IPS DF 6.9 (cell line): ENCODE results near the gene NFKBIE.

Source experiments
- DNase-seq: peaks from one replicate; pipeline ENCODE4 v3.0.0-alpha.2; 2013; ENCODE audit warnings: low read depth, low spot score
- H3K27ac ChIP-seq: one replicate; pipeline ENCODE4 v1.5.1; 2013; ENCODE audit warnings: low read length, control low read depth
- H3K27me3 ChIP-seq: 2 replicates; pipeline ENCODE4 v1.6.1; 2013; ENCODE audit warnings: mild to moderate bottlenecking, low read length; ENCODE audit not compliant: control insufficient read depth, insufficient read depth
- H3K36me3 ChIP-seq: 2 replicates; pipeline ENCODE4 v1.6.1; 2013; ENCODE audit warnings: low read length; ENCODE audit not compliant: control insufficient read depth, insufficient read depth
- H3K4me1 ChIP-seq: 2 replicates; pipeline ENCODE4 v1.6.1; 2013; ENCODE audit warnings: low read length; ENCODE audit not compliant: control insufficient read depth, insufficient read depth
- H3K4me3 ChIP-seq: 2 replicates; pipeline ENCODE4 v1.5.1; 2013; ENCODE audit warnings: mild to moderate bottlenecking, low read length
- H3K9me3 ChIP-seq: 2 replicates; pipeline ENCODE4 v1.6.1; 2013; ENCODE audit warnings: low read length, inconsistent platforms; ENCODE audit not compliant: control insufficient read depth, insufficient read depth
- WGBS: extraction: QIAGEN DNeasy Blood & Tissue Kit; methylation state at CpG from one replicate; pipeline ENCODE4 v1.1.7; 2013; ENCODE audit warnings: mixed read lengths, missing lambda C conversion rate; ENCODE audit not compliant: insufficient read length, insufficient coverage; 5-methylcytosine and 5-hydroxymethylcytosine counted together

NFKBIE gene

DNA sequence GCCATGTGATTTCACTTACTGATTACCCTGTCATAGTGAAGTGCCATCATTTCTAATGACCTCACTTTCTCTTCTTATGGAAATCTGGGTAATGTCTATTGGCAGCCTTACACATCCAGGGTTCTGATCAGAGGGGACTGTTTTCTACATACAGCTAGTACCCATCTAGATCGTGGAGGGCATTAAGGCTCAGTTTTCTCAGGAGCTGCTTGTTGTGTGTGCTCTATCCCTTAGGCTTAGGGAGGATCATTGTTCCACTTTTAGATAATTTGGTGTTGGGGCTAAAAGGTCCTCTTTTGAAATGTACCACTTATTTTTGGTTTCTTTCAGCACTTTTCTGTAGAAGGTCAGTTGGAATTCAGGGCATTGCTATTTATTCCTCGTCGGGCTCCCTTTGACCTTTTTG, 14.6 kb downstream of the NFKBIE start:
- H3K36me3 ChIP-seq = peaks cover 59% of the 10 kb centered on the region
- H3K27ac ChIP-seq = no peak overlapping the region
- no peak overlapping the region for H3K4me3 ChIP-seq
- DNase-seq = no peak
- no CpG with 5 or more reads among the region's 3 CpGs for WGBS
- H3K9me3 ChIP-seq = no peaks in the 10 kb centered on the region
- H3K27me3 ChIP-seq = no peaks in the 10 kb centered on the region
- H3K4me1 ChIP-seq = no peaks in the 10 kb centered on the region

DNA sequence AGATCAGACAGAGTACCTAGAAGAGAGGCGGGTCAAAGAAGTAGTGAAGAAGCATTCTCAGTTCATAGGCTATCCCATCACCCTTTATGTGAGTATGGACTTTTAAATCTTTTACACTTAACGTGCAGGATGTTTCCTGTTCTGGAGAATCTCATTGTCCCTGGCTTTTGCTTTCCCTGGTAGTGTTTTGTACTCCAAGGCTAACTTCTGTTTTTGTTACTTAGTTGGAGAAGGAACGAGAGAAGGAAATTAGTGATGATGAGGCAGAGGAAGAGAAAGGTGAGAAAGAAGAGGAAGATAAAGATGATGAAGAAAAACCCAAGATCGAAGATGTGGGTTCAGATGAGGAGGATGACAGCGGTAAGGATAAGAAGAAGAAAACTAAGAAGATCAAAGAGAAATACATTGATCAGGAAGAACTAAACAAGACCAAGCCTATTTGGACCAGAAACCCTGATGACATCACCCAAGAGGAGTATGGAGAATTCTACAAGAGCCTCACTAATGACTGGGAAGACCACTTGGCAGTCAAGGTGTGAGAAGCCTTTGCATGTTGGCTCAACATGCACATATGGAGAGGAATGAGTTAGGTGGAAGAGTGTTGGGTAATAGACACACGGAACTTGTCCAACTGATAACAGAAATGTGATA, 15.2 kb downstream of the NFKBIE start:
- Histone ChIP-seq H3K27ac (no peak overlapping the region), H3K36me3 (peaks cover 58% of the 10 kb centered on the region), H3K4me3 (no peak overlapping the region)

GRCh38 chr6:44249082-44249748, 16.1 kb downstream of the NFKBIE start:
- no peaks in the 10 kb centered on the region; the same call in 1 of the 2 replicates for H3K4me1 ChIP-seq
- peaks cover 48% of the 10 kb centered on the region for H3K36me3 ChIP-seq
- no peak overlapping the region for H3K4me3 ChIP-seq
- H3K27me3 ChIP-seq = no peaks in the 10 kb centered on the region
- H3K9me3 ChIP-seq = no peaks in the 10 kb centered on the region
- no CpG with 5 or more reads among the region's 9 CpGs for WGBS
- DNase-seq = no peak
- no peak overlapping the region for H3K27ac ChIP-seq

More for the DNA sequence above, 15.2 kb downstream of the NFKBIE start:
- Histone ChIP-seq H3K9me3 (no peaks in the 10 kb centered on the region), H3K4me1 (no peaks in the 10 kb centered on the region), H3K27me3 (no peaks in the 10 kb centered on the region)
- no peak for DNase-seq
- WGBS = 100% methylated on average over 2 of the region's 6 CpGs

DNA sequence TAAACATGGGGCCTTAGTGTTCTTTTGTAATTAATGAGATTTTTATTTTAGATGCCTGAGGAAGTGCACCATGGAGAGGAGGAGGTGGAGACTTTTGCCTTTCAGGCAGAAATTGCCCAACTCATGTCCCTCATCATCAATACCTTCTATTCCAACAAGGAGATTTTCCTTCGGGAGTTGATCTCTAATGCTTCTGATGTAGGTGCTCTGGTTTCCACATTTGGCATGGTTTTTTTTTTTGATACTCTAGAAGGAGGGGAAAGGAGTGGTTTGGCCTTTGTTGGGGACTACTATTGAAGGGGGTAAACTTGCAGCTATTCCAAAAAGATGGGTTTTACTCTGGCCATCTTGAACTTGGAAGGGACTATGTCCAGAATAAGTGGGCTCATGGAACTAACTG, 16.8 kb downstream of the NFKBIE start:
- no peaks in the 10 kb centered on the region; the same call in 1 of the 2 replicates for H3K4me1 ChIP-seq
- peaks cover 43% of the 10 kb centered on the region for H3K36me3 ChIP-seq
- H3K9me3 ChIP-seq = no peaks in the 10 kb centered on the region
- peak overlapping the region; percentile 79; the same call in 1 of the 2 replicates for H3K4me3 ChIP-seq
- WGBS = no CpG with 5 or more reads among the region's 1 CpG
- H3K27me3 ChIP-seq = no peaks in the 10 kb centered on the region
- no peak for DNase-seq
- no peak overlapping the region for H3K27ac ChIP-seq

GRCh38 chr6:44247338-44248302, 17.7 kb downstream of the NFKBIE start:
- Histone ChIP-seq H3K4me1 (no peaks in the 10 kb centered on the region; the same call in 1 of the 2 replicates), H3K36me3 (peaks cover 33% of the 10 kb centered on the region), H3K4me3 (peak overlapping the region; percentile 79), H3K27me3 (no peaks in the 10 kb centered on the region), H3K9me3 (no peaks in the 10 kb centered on the region), H3K27ac (no peak overlapping the region)
- whole genome bisulfite sequencing = no CpG with 5 or more reads among the region's 52 CpGs
- no peak for DNase-seq

DNA sequence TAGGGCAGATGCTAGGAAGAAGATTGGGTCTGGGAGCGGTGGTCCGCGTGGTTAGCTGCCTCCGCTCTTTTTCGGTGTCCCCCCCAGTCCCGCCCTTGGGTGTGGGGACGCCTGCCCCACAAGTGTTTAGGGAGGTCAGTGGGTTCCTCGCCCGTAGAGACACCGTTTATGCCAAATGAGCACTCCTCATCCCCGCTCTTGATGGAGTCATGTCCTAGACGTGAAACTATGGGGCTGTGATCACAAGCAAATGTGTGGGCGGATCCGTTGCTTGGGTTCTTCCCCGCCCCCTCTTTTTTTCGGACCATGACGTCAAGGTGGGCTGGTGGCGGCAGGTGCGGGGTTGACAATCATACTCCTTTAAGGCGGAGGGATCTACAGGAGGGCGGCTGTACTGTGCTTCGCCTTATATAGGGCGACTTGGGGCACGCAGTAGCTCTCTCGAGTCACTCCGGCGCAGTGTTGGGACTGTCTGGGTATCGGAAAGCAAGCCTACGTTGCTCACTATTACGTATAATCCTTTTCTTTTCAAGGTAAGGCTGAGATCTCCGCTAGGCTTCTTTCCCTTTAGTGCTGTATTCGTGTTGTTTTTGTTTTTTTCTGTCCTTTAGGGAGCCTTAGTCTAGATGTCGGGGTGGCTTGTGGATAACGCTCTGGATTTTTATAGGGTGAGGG, 18.6 kb downstream of the NFKBIE start, which contains the start of gene HSP90AB1:
Gene HSP90AB1 (plus strand): TSS at position 439 of the 675 bp plus-strand sequence. CDS start 1,529 bp downstream, outside the sequence.
- peak; percentile 90 for DNase-seq
- Histone ChIP-seq H3K4me3 (peak within 1 kb of the TSS; percentile 79), H3K36me3 (peaks cover 29% of the 10 kb centered on the region), H3K4me1 (no peaks in the 10 kb centered on the region; the same call in 1 of the 2 replicates), H3K9me3 (no peaks in the 10 kb centered on the region), H3K27me3 (no peaks in the 10 kb centered on the region), H3K27ac (no peak within 1 kb of the TSS)
- no CpG with 5 or more reads among the region's 34 CpGs for WGBS

DNA sequence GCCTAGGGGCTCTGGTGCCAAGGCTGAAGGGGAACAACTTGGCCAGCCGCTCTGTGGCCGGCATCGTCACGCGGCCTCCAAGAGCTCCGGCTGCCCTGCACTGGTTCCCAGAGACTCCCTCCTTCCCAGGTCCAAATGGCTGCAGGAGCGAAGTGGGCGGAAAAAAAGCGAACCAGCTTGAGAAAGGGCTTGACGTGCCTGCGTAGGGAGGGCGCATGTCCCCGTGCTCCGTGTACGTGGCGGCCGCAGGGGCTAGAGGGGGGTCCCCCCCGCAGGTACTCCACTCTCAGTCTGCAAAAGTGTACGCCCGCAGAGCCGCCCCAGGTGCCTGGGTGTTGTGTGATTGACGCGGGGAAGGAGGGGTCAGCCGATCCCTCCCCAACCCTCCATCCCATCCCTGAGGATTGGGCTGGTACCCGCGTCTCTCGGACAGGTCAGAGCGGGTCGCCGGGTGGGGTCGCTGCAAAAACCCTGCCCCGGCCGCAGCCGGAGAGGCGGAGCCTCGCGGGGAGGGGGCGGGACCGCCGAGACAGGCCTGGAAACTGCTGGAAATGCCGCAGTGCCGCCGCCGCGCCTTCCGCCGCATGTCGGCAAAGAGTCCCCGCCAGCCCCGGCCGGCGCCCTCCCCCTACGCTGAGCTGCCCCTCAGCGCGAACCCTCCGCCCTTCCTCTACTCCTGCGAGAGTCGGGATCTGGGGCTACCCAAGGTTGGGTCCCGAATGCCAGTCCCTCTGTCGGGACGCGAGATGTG, 19.3 kb downstream of the NFKBIE start:
- Histone ChIP-seq H3K36me3 (peaks cover 24% of the 10 kb centered on the region; the same call in 1 of the 2 replicates), H3K9me3 (no peaks in the 10 kb centered on the region), H3K4me1 (no peaks in the 10 kb centered on the region; the same call in 1 of the 2 replicates), H3K27me3 (no peaks in the 10 kb centered on the region), H3K4me3 (peak overlapping the region; percentile 79; the same call in 1 of the 2 replicates), H3K27ac (no peak overlapping the region)
- no peak for DNase-seq
- WGBS = no CpG with 5 or more reads among the region's 62 CpGs

DNA sequence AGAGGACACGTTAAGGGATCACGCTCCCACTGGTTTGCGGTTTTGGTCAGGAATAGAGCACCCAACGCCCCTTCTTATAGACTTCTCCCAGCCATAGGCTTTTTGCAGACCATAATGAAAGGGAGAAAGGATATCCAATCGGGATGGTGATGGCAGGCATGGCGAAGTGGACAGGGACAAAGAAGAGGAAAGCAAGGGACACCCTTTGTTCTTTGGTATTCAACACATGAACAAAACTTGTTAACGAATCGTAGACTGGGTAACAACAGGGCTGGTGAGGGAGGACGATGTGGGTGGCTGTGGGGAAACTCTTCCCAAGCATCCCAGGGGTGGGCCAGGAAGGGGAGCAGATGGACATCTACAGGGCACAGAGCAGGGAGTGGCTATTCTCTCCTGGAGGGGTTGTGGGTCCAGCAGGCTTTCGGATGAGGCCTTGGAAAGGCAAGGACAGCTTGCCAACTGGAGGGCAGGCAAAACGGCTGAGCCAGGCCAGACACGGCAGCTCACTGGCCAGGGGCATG, 19.9 kb downstream of the NFKBIE start:
- Histone ChIP-seq H3K27ac (no peak overlapping the region), H3K4me1 (no peaks in the 10 kb centered on the region; the same call in 1 of the 2 replicates), H3K9me3 (no peaks in the 10 kb centered on the region), H3K4me3 (peak overlapping the region; percentile 32; the same call in 1 of the 2 replicates), H3K36me3 (peaks cover 18% of the 10 kb centered on the region; the same call in 1 of the 2 replicates), H3K27me3 (no peaks in the 10 kb centered on the region)
- DNase-seq = no peak
- WGBS = no CpG with 5 or more reads among the region's 12 CpGs

DNA sequence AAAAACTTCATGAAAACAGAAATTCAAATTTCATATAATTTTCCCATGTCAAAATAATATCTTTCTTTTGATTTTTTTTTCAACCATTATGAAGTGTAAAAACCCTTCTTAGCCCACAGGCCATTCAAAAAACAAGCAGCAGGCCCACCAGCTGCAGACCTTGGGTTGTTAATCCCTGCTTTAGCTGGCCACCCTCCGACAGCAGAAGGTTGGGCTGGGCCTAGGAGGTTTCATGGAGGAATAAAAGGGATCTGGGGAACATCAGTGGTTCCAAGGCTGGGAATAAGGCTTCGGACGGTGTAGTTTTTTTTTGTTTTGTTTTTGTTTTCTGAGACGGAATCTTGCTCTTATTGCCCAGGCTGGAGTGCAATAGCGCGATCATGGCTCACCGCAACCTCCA, 22.0 kb downstream of the NFKBIE start:
- no peaks in the 10 kb centered on the region; the same call in 1 of the 2 replicates for H3K4me1 ChIP-seq
- H3K27me3 ChIP-seq = no peaks in the 10 kb centered on the region
- H3K9me3 ChIP-seq = no peaks in the 10 kb centered on the region
- no peak overlapping the region for H3K27ac ChIP-seq
- no peaks in the 10 kb centered on the region for H3K36me3 ChIP-seq
- no peak overlapping the region for H3K4me3 ChIP-seq
- DNase-seq = no peak
- no CpG with 5 or more reads among the region's 7 CpGs for WGBS
